Activated CD8-positive, alpha-beta T cell treated with anti-CD3 and anti-CD28 coated beads, Interleukin-2, amount 10 ng/mL, durations not matched to agents 7 days and 5 days (primary cell): ENCODE measurements around the gene GPC6. TPM values are rescaled to one million over a fixed set of nuclear protein-coding genes. Genes with fewer than 3 reads are reported as not detected.

Experiments used
- ATAC-seq: fragments of 150-1000 bp; cut with Tn5 transposase; one replicate; pipeline ENCODE4 v1.10.0; 2021; ENCODE audit warnings: moderate library complexity
- CTCF ChIA-PET: fragments of 350-600 bp; sonication (Branson Sonifier 250); formaldehyde crosslinking; loops from one replicate; lab custom pipeline; 2021; ENCODE audit warnings: antibody characterized with exemption; lab: Charles Lee
- POLR2A ChIA-PET: fragments of 350-600 bp; sonication (Branson Sonifier 250); formaldehyde crosslinking; loops from one replicate; lab custom pipeline; 2021; ENCODE audit warnings: antibody characterized with exemption; lab: Charles Lee
- DNase-seq: peaks from one replicate; pipeline ENCODE4 v3.0.0-alpha.2; 2020
- H3K27ac Mint-ChIP-seq: one replicate; pipeline ENCODE4 v1.8.0; 2021; ENCODE audit warnings: mild to moderate bottlenecking, mixed read lengths
- H3K27me3 Mint-ChIP-seq: one replicate; pipeline ENCODE4 v1.8.0; 2021; ENCODE audit warnings: low read depth, mixed read lengths
- H3K36me3 Mint-ChIP-seq: one replicate; pipeline ENCODE4 v1.8.0; 2021; ENCODE audit warnings: low read depth, mixed read lengths
- H3K4me1 Mint-ChIP-seq: one replicate; pipeline ENCODE4 v1.8.0; 2021; ENCODE audit warnings: low read depth, mixed read lengths
- H3K4me3 Mint-ChIP-seq: one replicate; pipeline ENCODE4 v1.8.0; 2021; ENCODE audit warnings: mild to moderate bottlenecking, mixed read lengths
- H3K9me3 Mint-ChIP-seq: one replicate; pipeline ENCODE4 v1.8.0; 2022; ENCODE audit warnings: mixed read lengths; ENCODE audit not compliant: insufficient read depth
- total RNA-seq, 2 experiments: library from RNA; stranded (reverse); gene quantifications; one replicate each; pipeline ENCODE4 v1.2.3, GENCODE V29; 2021

The GPC6 gene
- total RNA-seq, 2 experiments from 2014 or later, result not detected

DNA sequence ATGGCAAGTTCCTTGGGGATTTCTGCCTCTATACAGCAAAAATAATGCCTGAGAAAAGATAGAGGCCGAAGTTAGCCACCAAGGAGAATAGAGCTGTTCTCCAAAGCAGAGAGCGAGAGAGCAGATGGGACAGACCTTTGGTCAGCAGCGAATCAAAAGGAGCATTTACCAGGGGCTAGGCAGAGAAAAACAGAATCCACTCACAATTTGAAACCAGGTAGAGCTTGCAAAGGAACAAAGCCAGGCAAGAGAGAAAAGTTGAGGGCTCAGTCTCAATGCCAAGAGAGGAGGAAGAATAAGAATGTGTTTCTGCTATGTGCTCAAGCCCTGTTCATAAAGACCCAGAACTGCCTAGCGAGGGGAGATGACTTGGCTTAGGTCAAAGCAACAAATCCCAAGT, 1140.1 kb downstream of the GPC6 start:
- CTCF ChIA-PET, result interaction anchor here (2.7 kb wide), 1 partner anchor 251 kb away, joined by 11 read pairs; no protein-coding TSS in a partner anchor
- H3K4me3 Mint-ChIP-seq, result no peak overlapping the region
- POLR2A ChIA-PET, result no interaction called here
- no peaks in the 10 kb centered on the region for H3K9me3 Mint-ChIP-seq
- H3K27me3 Mint-ChIP-seq, result peaks cover 2% of the 10 kb centered on the region
- DNase-seq, result no peak
- H3K27ac Mint-ChIP-seq, result no peak overlapping the region
- ATAC-seq, result no peak
- H3K36me3 Mint-ChIP-seq, result no peaks in the 10 kb centered on the region
- H3K4me1 Mint-ChIP-seq, result peaks cover 1% of the 10 kb centered on the region

DNA sequence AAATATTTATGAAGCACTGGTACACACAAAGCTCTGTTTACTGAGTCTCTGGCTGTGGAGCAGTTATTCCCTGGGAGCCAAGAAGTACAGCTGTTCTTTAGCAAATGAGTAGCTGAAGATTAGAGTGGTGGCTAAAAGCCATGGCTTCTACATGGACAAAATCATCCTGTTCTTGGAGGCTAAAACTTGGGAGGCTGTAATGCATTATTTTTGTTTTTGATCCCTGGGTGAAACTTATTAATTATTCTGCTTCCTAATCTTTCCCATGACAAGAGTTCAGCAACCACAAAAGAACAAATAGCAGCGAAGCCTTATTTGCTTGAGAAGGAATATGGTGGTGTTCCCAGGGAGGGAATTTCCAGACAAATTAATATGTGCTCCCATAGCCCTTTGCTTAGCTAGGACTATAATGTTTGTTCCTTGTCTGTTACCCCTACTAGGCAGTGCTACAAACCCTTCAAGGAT, 1143.4 kb downstream of the GPC6 start:
- ATAC-seq (no peak), DNase-seq (no peak)
- ChIA-PET CTCF (no interaction called here), POLR2A (no interaction called here)
- H3K27ac Mint-ChIP-seq, result no peak overlapping the region
- no peaks in the 10 kb centered on the region for H3K36me3 Mint-ChIP-seq
- no peaks in the 10 kb centered on the region for H3K27me3 Mint-ChIP-seq
- no peaks in the 10 kb centered on the region for H3K9me3 Mint-ChIP-seq
- no peak overlapping the region for H3K4me3 Mint-ChIP-seq
- no peaks in the 10 kb centered on the region for H3K4me1 Mint-ChIP-seq

DNA sequence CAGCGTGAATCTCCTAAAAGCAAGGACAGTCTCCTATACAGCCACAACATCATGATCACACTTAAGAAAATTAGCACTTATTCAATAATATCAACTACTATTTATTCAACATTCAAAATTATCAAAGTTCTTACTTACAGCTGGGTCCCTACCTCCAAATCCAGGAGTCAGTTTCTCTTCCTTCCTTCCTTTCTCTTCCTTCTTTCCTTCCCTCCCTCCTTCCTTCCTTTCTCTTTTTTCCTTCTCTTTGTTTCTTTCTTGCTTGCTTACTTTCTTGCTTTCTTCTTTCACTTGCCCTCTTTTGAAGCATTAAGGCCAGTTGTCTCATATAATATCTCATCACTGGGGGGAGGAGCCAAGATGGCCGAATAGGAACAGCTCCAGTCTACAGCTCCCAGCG, 1145.2 kb downstream of the GPC6 start:
- Mint-ChIP-seq H3K4me3 (no peak overlapping the region), H3K36me3 (no peaks in the 10 kb centered on the region), H3K9me3 (no peaks in the 10 kb centered on the region), H3K27me3 (no peaks in the 10 kb centered on the region), H3K4me1 (no peaks in the 10 kb centered on the region), H3K27ac (no peak overlapping the region)
- ChIA-PET POLR2A (no interaction called here), CTCF (no interaction called here)
- ATAC-seq, result no peak
- no peak for DNase-seq

DNA sequence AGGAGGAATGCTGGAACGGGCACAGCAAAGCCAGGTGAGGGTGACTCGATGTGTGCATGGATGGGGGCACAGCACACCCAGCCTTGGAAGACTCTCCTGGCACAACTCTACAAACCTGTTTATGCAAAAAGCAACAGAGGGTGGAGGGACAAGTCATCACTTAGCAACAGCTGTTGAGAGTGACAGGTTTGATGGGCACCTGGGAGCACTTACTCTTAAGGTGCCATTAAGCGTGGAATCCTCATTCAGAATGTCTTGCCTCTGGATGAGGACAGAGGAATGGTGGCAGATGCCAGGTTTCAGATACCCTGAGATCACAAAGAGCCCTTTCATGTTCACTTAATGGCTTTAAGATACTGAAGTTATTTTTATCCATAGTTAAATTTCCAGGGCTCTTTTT, 1155.9 kb downstream of the GPC6 start:
- Mint-ChIP-seq H3K4me3 (no peak overlapping the region), H3K36me3 (no peaks in the 10 kb centered on the region), H3K9me3 (no peaks in the 10 kb centered on the region), H3K27me3 (no peaks in the 10 kb centered on the region), H3K4me1 (no peaks in the 10 kb centered on the region), H3K27ac (no peak overlapping the region)
- no peak for DNase-seq
- ATAC-seq, result no peak
- POLR2A ChIA-PET, result no interaction called here
- CTCF ChIA-PET, result no interaction called here

DNA sequence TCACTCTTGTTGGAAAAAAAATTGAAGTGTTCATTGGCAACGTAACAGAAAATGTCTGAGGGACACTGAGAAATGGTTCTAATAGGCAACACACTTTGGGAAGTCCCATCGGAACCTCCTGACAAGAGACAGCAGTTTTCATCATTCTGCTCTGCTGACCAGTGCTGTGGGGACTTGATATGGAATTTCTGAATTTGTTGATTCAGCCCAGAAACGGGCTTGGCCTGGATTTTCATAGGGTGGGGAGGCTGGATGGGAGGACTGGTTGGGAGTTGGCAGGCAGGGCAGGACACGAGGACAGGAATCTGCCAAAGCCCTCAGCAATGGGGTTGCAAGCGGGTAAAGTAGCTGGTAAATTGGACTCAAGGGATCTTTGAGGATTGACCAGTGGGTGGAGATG, 1156.4 kb downstream of the GPC6 start:
- no peak for DNase-seq
- Mint-ChIP-seq H3K4me1 (no peaks in the 10 kb centered on the region), H3K27ac (no peak overlapping the region), H3K9me3 (no peaks in the 10 kb centered on the region), H3K27me3 (no peaks in the 10 kb centered on the region), H3K4me3 (no peak overlapping the region), H3K36me3 (no peaks in the 10 kb centered on the region)
- no peak for ATAC-seq
- ChIA-PET CTCF (no interaction called here), POLR2A (no interaction called here)

DNA sequence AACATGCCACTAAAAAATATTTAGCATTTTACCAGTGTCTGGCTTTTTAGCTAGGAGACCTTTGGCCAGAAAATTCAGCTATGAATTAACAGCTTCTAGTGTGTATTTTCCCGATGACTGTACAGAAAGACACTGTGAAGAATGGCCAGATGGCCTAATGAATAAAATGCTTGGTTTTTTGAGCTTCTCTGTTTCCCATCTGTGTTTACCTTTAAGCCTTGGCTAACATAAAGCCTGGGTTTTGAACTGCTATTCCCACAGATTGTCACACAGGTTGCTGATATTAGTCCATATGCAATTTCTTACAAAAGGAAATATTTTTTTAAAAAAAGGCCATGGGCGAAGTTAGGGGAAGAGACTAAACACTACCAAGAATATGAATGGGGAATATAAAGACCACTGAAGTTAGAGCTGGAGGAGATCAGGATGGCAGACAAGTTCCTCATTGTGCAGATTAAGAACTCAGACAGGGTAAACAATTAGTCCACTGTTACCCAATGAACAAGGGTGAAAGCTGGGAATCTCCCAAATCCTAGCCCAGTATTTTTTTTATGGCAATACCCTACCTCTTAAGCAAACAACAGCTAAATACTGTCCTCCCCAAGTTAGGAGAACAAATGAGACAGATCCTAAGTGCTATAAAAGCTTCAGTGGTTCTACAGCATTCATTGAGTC, 1157.8 kb downstream of the GPC6 start:
- H3K27me3 Mint-ChIP-seq, result no peaks in the 10 kb centered on the region
- ATAC-seq (no peak), DNase-seq (no peak)
- H3K4me3 Mint-ChIP-seq, result no peak overlapping the region
- ChIA-PET POLR2A (no interaction called here), CTCF (no interaction called here)
- H3K9me3 Mint-ChIP-seq, result no peaks in the 10 kb centered on the region
- no peak overlapping the region for H3K27ac Mint-ChIP-seq
- no peaks in the 10 kb centered on the region for H3K36me3 Mint-ChIP-seq
- H3K4me1 Mint-ChIP-seq, result no peaks in the 10 kb centered on the region

DNA sequence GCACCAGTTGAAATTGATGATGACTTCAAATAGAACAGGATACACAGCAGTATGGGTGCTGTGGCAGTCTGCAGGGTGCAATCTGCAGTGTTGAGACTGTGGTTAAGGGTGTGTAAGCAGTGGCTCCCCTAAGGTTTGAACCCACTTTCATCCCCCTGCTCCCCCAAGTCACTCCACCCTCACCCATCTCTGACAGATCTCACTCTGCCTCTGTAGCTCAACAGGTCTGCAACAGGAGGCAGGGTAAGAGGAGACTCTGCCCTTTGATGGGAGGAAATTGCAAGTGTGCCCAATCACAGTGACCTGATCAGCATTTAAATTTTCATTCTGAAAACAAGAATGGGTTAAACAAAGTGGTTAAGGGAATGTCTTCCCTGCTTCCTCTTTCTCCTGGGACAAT, 1160.4 kb downstream of the GPC6 start:
- no peak for ATAC-seq
- Mint-ChIP-seq H3K9me3 (no peaks in the 10 kb centered on the region), H3K27ac (no peak overlapping the region), H3K4me3 (no peak overlapping the region), H3K36me3 (no peaks in the 10 kb centered on the region), H3K27me3 (no peaks in the 10 kb centered on the region), H3K4me1 (no peaks in the 10 kb centered on the region)
- ChIA-PET CTCF (no interaction called here), POLR2A (no interaction called here)
- no peak for DNase-seq

DNA sequence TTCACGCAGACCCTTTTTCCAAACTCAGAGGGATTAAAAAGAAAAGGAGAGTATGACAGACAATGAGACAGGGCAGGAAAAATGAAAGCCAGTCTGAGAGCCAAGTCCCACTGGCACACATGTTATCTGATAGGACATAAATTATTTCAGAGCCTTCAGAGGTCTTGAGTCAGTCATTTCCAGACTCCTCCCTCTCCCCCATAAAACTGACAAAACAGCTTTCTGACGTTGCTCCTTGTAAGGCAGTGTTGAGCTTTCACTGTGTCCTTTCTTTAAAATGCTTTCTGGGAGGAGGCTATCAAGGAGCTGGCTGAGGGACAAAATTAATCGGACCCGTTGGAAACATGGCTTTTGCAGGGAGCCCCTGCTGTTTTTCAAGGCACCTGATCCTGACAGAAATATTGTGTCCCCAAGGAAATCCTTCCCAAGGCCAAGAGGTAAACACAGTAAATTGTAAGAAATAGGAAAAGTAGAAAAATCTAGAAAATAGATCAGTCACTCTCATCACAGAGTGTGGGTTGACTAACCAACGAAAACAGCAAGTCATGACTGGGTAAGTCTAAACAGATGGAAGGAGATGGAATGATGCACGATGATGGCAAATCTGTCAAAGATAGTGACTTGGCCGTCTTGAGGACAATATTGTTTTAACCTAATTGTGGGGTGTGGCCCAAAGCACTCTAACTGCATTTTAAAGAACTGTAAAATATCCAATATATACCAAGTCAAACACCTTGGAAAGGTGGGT, 1163.2 kb downstream of the GPC6 start:
- Mint-ChIP-seq H3K27ac (no peak overlapping the region), H3K27me3 (no peaks in the 10 kb centered on the region), H3K4me3 (no peak overlapping the region), H3K9me3 (no peaks in the 10 kb centered on the region), H3K36me3 (no peaks in the 10 kb centered on the region), H3K4me1 (no peaks in the 10 kb centered on the region)
- ATAC-seq (no peak), DNase-seq (no peak)
- ChIA-PET CTCF (no interaction called here), POLR2A (no interaction called here)

DNA sequence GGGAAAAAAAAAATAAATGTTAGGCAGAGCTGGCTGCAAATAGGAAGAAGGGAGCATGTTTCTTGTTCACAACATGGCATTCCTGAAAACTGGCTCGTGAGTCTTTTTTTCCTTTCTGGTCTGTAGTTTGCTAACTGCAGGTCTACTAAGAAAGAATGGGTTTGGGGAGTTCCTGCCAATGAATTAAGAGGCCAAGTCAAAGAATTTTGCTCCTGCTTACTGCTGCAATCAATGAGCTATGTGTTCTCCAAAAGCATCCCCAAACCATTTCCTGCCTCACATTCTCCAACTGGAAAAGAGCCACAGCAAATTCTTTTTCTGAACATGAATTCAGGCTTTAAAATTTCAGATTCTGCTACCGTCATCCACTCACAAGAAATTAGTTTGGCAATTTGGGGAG, 1164.3 kb downstream of the GPC6 start:
- no peaks in the 10 kb centered on the region for H3K27me3 Mint-ChIP-seq
- ChIA-PET POLR2A (no interaction called here), CTCF (no interaction called here)
- no peak overlapping the region for H3K4me3 Mint-ChIP-seq
- DNase-seq, result no peak
- H3K9me3 Mint-ChIP-seq, result no peaks in the 10 kb centered on the region
- no peak overlapping the region for H3K27ac Mint-ChIP-seq
- H3K36me3 Mint-ChIP-seq, result no peaks in the 10 kb centered on the region
- H3K4me1 Mint-ChIP-seq, result no peaks in the 10 kb centered on the region
- ATAC-seq, result no peak

DNA sequence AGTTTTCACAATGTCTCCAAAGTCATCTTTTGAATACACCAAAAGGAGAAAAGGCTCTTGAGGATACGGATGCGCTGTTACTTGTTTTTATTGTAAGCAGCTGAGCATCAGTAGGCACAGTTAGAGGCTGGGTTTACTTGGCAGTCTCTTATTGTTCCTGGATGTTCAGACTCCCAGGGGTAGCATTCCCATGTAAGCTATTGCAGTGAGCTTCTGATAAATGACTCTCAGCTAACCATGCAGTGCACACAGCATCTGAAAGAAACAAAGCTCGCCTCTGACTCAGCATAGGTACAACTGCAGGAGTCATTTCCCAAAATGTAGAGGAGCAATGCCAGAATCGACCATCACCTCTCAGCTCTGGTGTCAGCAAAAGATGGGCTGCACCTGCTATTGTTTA, 1168.1 kb downstream of the GPC6 start:
- no peak for DNase-seq
- ChIA-PET POLR2A (no interaction called here), CTCF (interaction anchor here (1.4 kb wide), 2 partner anchors 17 to 226 kb away, joined by 3 read pairs; no protein-coding TSS in a partner anchor)
- Mint-ChIP-seq H3K27me3 (peaks cover 2% of the 10 kb centered on the region), H3K9me3 (no peaks in the 10 kb centered on the region), H3K36me3 (no peaks in the 10 kb centered on the region), H3K4me1 (no peaks in the 10 kb centered on the region), H3K27ac (no peak overlapping the region), H3K4me3 (no peak overlapping the region)
- no peak for ATAC-seq

DNA sequence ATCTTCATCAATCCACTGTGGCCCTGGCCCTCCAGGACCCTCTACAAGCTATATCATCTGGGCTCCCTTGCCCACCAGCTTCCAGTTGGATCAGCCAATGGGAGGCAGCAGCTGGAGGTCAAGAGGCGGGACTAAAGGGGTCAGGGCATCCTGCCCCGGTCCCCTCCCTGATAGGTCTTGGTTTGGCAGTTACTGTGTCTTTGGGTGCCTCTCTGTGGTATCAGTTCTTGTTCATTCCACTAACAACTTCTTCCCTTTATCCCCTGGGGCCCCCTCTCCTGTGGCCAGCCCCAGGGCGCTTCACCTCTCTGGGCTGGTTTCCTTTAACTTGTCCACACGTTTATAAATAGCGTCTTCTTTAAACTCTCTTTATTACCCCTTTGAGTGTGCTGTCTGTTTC, 1169.3 kb downstream of the GPC6 start:
- DNase-seq (no peak), ATAC-seq (no peak)
- no peaks in the 10 kb centered on the region for H3K36me3 Mint-ChIP-seq
- no peaks in the 10 kb centered on the region for H3K4me1 Mint-ChIP-seq
- H3K4me3 Mint-ChIP-seq, result no peak overlapping the region
- H3K27me3 Mint-ChIP-seq, result peaks cover 2% of the 10 kb centered on the region
- H3K9me3 Mint-ChIP-seq, result no peaks in the 10 kb centered on the region
- no peak overlapping the region for H3K27ac Mint-ChIP-seq
- POLR2A ChIA-PET, result no interaction called here
- CTCF ChIA-PET, result interaction anchor here (1.4 kb wide), 2 partner anchors 15 to 225 kb away, joined by 3 read pairs; no protein-coding TSS in a partner anchor

DNA sequence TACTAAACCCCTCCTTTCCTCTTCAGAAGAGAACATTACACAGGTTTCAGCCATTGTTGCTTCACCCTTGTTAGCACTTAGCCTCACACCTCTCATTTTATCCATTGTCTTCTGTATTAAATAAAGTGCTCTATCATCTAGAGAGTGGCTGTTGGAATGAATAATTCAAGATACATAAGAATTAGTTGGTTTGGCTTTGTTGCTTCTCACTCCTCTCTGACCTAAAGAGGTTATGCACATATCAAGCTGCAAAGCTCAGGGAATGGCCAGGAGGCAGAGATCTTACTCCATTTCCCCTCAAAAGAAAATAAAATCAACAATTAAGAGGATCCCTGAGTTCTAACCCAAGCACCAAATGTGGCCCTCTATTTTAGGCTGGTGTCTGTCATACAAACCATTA, 1173.2 kb downstream of the GPC6 start:
- no peak for DNase-seq
- CTCF ChIA-PET, result no interaction called here
- Mint-ChIP-seq H3K4me3 (no peak overlapping the region), H3K27ac (no peak overlapping the region), H3K9me3 (no peaks in the 10 kb centered on the region), H3K27me3 (peaks cover 2% of the 10 kb centered on the region), H3K36me3 (no peaks in the 10 kb centered on the region), H3K4me1 (no peaks in the 10 kb centered on the region)
- no peak for ATAC-seq
- POLR2A ChIA-PET, result no interaction called here
